ENCODE data around the gene NOCT. TPM values are rescaled to one million over a fixed set of nuclear protein-coding genes. Genes with fewer than 3 reads are reported as not detected.

The NOCT gene
- total and polyA plus RNA-seq, 3 donors from 2014 or later: 7.7 to 19.3 (median 19.0) TPM

DNA sequence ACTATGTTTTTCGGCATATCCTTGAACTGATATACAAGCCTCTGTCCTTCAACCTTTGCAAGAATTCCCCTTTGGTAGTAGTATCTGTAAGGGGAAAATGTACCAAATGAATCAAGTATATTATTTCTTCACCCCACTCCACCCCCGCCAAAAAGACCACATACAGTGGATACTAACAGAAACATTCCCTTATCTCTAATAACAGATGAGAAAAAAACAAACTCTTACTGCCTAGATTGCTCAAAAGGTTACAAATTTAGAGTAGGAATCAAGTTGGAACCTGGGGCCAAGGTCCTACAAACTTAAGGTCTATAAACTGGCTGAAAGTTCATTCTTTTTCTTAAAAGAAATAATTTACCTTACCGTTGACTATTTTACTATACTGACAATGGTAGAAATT, 45.0 kb downstream of the NOCT start:
- Histone ChIP-seq H3K27ac (no peak overlapping the region), H3K36me3 (ENCODE audit: low read depth, missing control alignments) (no peaks in the 10 kb centered on the region), H3K27me3 (no peaks in the 10 kb centered on the region), H3K4me3 (no peak overlapping the region), H3K4me1 (no peaks in the 10 kb centered on the region), H3K9me3 (no peaks in the 10 kb centered on the region)
- intact Hi-C loops (cut with DNase I; ENCODE audit: low total_unique reads): no loop called here
- no peak for DNase-seq
- 66 to 76% methylated on average over 3 of the region's 3 CpGs for WGBS, 2 donors
- no peak for TF ChIP-seq POLR2A (IDR thresholded peaks at IDR 0.05)
- TF ChIP-seq, protein P1, sequence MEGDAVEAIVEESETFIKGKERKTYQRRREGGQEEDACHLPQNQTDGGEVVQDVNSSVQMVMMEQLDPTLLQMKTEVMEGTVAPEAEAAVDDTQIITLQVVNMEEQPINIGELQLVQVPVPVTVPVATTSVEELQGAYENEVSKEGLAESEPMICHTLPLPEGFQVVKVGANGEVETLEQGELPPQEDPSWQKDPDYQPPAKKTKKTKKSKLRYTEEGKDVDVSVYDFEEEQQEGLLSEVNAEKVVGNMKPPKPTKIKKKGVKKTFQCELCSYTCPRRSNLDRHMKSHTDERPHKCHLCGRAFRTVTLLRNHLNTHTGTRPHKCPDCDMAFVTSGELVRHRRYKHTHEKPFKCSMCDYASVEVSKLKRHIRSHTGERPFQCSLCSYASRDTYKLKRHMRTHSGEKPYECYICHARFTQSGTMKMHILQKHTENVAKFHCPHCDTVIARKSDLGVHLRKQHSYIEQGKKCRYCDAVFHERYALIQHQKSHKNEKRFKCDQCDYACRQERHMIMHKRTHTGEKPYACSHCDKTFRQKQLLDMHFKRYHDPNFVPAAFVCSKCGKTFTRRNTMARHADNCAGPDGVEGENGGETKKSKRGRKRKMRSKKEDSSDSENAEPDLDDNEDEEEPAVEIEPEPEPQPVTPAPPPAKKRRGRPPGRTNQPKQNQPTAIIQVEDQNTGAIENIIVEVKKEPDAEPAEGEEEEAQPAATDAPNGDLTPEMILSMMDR (IDR thresholded peaks at IDR 0.05): no peak

DNA sequence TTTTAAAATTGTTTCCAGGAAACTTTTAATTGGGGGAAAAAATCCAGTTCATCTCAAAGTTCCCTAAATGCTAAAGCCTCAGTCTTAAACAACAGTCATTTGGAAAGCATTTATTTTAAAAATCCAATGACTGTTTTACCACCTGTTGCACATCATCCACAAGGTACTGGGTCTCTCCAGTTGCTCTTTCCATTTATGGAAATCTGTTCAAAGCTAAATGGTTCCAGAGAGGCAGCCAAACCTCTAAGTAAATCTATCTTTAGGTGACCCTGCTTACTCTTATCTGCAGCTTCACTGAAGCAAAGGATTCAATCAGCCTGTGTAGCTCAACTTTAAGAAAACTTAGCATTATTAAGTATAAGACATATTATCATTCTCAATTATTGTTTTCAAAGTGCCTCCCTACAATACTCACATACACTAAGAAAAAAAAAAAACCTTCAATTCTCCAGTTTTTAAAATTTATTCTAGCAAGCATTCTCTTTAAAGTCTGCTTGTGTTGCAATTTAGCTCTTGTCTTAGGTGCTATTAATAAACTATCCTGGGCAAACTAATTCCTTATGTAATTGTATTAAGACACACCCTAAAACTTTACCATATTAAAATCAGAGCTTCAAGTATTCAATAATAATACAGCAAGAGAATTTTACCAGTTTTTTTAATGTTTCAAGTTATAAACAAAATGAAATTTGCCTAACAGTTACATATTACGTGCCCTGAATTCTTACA, 60.6 kb downstream of the NOCT start:
- Histone ChIP-seq H3K27ac (peak overlapping the region in 1 of 2 donors; percentile 28), H3K36me3 (ENCODE audit: low read depth, missing control alignments) (no peaks in the 10 kb centered on the region), H3K27me3 (no peaks in the 10 kb centered on the region), H3K4me3 (no peak overlapping the region), H3K4me1 (peaks cover 15% of the 10 kb centered on the region), H3K9me3 (no peaks in the 10 kb centered on the region)
- TF ChIP-seq, protein P1 (IDR thresholded peaks at IDR 0.05): no peak
- TF ChIP-seq POLR2A (IDR thresholded peaks at IDR 0.05): no peak
- intact Hi-C loops (cut with DNase I; ENCODE audit: low total_unique reads): no loop called here
- no peak for DNase-seq
- 72 to 82% methylated on average over 1 of the region's 1 CpG for WGBS, 2 donors

DNA sequence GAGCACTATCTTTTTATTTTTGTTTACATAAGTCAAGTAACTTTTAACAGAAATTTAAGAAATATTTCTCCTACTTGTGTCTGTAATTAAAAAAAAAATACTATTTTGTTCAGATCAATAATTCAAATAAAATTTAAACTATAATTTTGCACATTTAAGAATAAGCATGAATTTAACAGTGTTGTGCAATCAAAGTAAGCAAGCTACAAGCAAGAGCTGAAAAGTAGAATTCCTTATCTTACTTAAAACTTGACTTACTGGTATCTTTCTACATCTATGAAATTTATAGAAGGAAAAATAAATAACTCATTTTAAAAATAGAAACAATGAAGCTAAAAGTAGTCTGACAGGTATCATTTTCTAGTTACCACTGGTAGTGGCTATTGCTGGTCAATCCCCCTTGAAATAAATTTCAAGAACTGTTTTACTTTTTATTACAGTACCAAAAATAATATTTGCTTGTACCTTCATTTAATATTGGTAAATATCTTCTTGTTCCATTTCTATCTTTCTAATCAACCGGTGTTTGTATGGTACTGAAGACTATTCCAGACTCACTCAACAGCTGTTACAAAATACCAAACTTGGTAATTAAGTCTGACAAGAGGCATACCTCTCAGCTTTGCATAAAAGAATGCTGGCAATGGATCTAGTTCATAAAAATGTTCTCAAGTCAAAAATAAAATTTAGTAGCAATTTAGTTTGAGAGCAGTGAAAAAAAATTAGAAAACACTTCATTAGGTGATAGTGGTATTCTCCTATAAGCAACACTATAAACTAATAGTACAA, 62.2 kb downstream of the NOCT start:
- WGBS, 2 donors: 19 to 32% methylated on average over 1 of the region's 1 CpG
- H3K27me3 ChIP-seq: no peaks in the 10 kb centered on the region
- no peaks in the 10 kb centered on the region for H3K36me3 ChIP-seq (ENCODE audit: low read depth, missing control alignments)
- peaks cover 27% of the 10 kb centered on the region for H3K4me1 ChIP-seq
- no peak overlapping the region for H3K4me3 ChIP-seq
- TF ChIP-seq, protein P1 (IDR thresholded peaks at IDR 0.05): no peak
- TF ChIP-seq POLR2A (IDR thresholded peaks at IDR 0.05): no peak
- H3K9me3 ChIP-seq: no peaks in the 10 kb centered on the region
- DNase-seq: no peak
- peak overlapping the region in 1 of 2 donors; percentile 8 for H3K27ac ChIP-seq
- intact Hi-C loops (cut with DNase I; ENCODE audit: low total_unique reads): no loop called here

DNA sequence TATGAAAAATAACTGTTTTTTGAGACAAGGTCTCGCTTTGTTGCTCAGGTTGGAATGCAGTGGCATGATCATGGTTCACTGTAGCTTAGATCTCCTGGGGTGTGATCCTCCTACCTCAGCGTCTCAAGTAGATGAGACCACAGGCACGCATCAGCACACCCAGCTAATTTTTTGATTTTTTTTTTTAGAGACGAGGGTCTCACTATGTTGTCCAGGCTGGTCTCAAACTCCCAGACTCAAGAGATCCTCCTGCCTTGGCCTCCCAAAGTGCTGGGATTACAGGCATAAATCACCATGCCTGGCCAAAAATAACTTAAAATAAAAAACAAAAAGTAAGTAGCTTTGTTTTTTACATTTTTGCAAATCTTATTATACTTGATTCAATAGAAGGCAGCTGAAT, 63.3 kb downstream of the NOCT start:
- Histone ChIP-seq H3K36me3 (ENCODE audit: low read depth, missing control alignments) (no peaks in the 10 kb centered on the region), H3K4me1 (peaks cover 27% of the 10 kb centered on the region), H3K27me3 (no peaks in the 10 kb centered on the region), H3K9me3 (no peaks in the 10 kb centered on the region), H3K27ac (no peak overlapping the region), H3K4me3 (no peak overlapping the region)
- WGBS, 2 donors: 86 to 87% methylated on average over 4 of the region's 4 CpGs
- TF ChIP-seq POLR2A (IDR thresholded peaks at IDR 0.05): no peak
- TF ChIP-seq, protein P1 (IDR thresholded peaks at IDR 0.05): no peak
- intact Hi-C loops (cut with DNase I; ENCODE audit: low total_unique reads): no loop called here
- DNase-seq: no peak
